RWPE2 (cell line): ENCODE measurements around the gene IL31RA.

Experiments used
- ATAC-seq: fragments of 200-7000 bp; cut with Tn5 transposase; 3 replicates; pipeline ENCODE4 v1.9.1; 2021; ENCODE audit warnings: low read depth
- DNase-seq: peaks from one replicate; pipeline ENCODE4 v3.0.0-alpha.2; 2020; ENCODE audit warnings: low spot score
- H3K27ac ChIP-seq: fragments of 450-650 bp; 2 replicates; pipeline ENCODE4 v1.5.1; 2017; ENCODE audit warnings: mild to moderate bottlenecking; ENCODE audit not compliant: poor library complexity, severe bottlenecking
- H3K27me3 ChIP-seq: fragments of 250-450 bp; sonication (Bioruptor Pico); 2 replicates; pipeline ENCODE4 v1.5.1; 2021; ENCODE audit warnings: mild to moderate bottlenecking, moderate library complexity; ENCODE audit not compliant: insufficient read depth, poor library complexity, severe bottlenecking
- H3K36me3 ChIP-seq: fragments of 250-450 bp; sonication (Bioruptor Pico); 2 replicates; pipeline ENCODE4 v1.5.1; 2020; ENCODE audit warnings: low read depth, mild to moderate bottlenecking, moderate library complexity
- H3K4me1 ChIP-seq: fragments of 250-450 bp; sonication (Bioruptor Pico); 2 replicates; pipeline ENCODE4 v1.5.1; 2021; ENCODE audit warnings: mild to moderate bottlenecking, moderate library complexity; ENCODE audit not compliant: insufficient read depth, poor library complexity, severe bottlenecking
- H3K4me3 ChIP-seq: fragments of 250-450 bp; sonication (Bioruptor Pico); 2 replicates; pipeline ENCODE4 v1.5.1; 2021; ENCODE audit warnings: mild to moderate bottlenecking, moderate library complexity; ENCODE audit not compliant: severe bottlenecking
- H3K9me3 ChIP-seq: fragments of 250-450 bp; sonication (Bioruptor Pico); 2 replicates; pipeline ENCODE4 v1.5.1; 2021; ENCODE audit warnings: mild to moderate bottlenecking, moderate library complexity; ENCODE audit not compliant: severe bottlenecking
- TF ChIP-seq, protein P1 (sequence below): fragments of 450-650 bp; IDR thresholded peaks from one replicate; pipeline ENCODE4 v1.5.1; 2017; ENCODE audit warnings: mild to moderate bottlenecking, moderate library complexity; ENCODE audit not compliant: poor library complexity, severe bottlenecking

The IL31RA gene

DNA sequence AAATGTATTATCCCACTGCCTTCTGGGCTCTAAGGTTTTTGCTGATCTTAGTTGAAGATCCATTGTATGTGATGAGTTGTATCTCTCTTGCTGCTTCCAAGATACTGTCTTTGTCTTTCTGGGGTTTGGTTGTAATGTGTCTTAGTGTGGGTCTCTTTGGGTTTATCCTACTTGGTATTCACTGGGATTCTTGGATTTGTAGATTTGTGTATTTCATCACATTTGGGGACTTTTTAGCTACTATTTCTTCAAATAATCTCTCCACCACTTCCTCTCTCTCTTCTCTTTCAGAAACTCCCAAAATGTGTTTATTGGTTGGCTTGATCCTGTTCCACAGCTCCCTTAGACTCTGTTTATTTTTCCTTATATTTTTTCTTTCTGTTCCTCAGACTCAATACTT, 26.5 kb downstream of the IL31RA start:
- H3K4me3 ChIP-seq: no peak overlapping the region
- peaks cover 4% of the 10 kb centered on the region for H3K9me3 ChIP-seq
- no peaks in the 10 kb centered on the region for H3K27me3 ChIP-seq
- DNase-seq (no peak), ATAC-seq (no peak)
- H3K27ac ChIP-seq: no peak overlapping the region
- TF ChIP-seq, protein P1, sequence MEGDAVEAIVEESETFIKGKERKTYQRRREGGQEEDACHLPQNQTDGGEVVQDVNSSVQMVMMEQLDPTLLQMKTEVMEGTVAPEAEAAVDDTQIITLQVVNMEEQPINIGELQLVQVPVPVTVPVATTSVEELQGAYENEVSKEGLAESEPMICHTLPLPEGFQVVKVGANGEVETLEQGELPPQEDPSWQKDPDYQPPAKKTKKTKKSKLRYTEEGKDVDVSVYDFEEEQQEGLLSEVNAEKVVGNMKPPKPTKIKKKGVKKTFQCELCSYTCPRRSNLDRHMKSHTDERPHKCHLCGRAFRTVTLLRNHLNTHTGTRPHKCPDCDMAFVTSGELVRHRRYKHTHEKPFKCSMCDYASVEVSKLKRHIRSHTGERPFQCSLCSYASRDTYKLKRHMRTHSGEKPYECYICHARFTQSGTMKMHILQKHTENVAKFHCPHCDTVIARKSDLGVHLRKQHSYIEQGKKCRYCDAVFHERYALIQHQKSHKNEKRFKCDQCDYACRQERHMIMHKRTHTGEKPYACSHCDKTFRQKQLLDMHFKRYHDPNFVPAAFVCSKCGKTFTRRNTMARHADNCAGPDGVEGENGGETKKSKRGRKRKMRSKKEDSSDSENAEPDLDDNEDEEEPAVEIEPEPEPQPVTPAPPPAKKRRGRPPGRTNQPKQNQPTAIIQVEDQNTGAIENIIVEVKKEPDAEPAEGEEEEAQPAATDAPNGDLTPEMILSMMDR: no peak
- H3K36me3 ChIP-seq: no peaks in the 10 kb centered on the region
- no peaks in the 10 kb centered on the region for H3K4me1 ChIP-seq

DNA sequence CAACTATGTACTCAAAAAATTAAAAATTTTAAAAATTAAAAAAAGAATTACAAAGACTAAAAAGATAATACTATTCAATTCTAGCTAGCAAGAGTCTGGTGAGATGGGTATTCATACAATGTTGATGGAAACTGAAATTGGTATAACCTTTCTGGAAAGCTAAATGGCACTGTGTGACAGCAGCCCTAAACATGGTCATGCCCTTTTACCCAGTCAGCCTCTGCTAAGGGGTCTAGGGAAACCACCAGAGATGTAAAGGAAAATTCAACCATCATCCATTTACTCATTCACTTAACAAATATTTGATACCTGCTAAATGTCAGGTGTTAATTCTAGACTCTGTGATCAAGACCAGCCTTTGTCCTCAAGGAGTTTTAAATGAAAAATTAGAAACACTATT, 29.3 kb downstream of the IL31RA start:
- no peak overlapping the region for H3K27ac ChIP-seq
- H3K4me1 ChIP-seq: no peaks in the 10 kb centered on the region
- TF ChIP-seq, protein P1: no peak
- ATAC-seq (no peak), DNase-seq (no peak)
- H3K9me3 ChIP-seq: peaks cover 4% of the 10 kb centered on the region
- H3K4me3 ChIP-seq: no peak overlapping the region
- H3K27me3 ChIP-seq: no peaks in the 10 kb centered on the region
- H3K36me3 ChIP-seq: no peaks in the 10 kb centered on the region; the same call in 1 of the 2 replicates

DNA sequence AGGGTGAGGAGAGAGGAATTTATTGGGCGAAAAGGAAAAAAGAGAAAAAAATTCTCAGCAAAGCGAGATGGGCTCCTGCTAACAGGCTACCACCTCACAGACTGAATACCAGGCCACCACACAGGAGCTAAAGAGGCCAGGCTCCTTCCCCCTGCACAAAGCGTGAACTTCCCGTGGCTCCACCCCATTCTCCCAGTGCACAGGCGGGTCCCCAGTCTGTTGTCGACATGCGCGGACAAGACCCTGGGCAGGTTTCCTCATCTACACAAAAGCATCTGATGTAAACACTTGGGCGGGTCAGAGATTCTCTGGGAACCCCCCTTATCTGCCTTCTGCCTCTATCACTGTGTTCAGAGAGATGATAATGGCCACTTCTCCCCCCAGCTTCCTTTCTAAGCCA, 34.2 kb downstream of the IL31RA start:
- no peak for DNase-seq
- Histone ChIP-seq H3K36me3 (no peaks in the 10 kb centered on the region; the same call in 1 of the 2 replicates), H3K9me3 (no peaks in the 10 kb centered on the region), H3K27me3 (no peaks in the 10 kb centered on the region), H3K27ac (no peak overlapping the region), H3K4me3 (no peak overlapping the region), H3K4me1 (no peaks in the 10 kb centered on the region)
- ATAC-seq: no peak
- TF ChIP-seq, protein P1: no peak

DNA sequence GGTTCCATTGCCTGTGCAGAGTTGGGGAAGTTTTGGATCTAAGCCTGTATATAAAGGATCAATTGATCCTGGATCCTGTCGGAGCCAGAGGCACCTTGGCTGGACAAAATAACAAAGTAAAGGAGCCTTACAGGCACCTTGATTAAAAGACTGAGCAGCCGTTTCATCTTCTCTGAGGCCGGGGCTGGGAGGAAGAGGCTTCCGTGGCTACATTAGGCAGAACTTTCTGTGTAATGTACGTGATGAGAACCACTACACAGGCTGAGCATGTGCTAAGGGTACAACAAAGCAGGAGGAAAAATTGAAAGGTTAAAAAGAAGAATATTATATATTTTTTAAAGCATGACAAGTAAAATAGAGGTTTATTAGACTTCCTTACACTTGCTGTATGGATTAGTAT, 37.0 kb downstream of the IL31RA start:
- H3K27me3 ChIP-seq: no peaks in the 10 kb centered on the region
- H3K36me3 ChIP-seq: no peaks in the 10 kb centered on the region; the same call in 1 of the 2 replicates
- DNase-seq: no peak
- no peak for ATAC-seq
- TF ChIP-seq, protein P1: no peak
- no peaks in the 10 kb centered on the region for H3K9me3 ChIP-seq
- H3K4me1 ChIP-seq: no peaks in the 10 kb centered on the region
- H3K27ac ChIP-seq: no peak overlapping the region
- H3K4me3 ChIP-seq: no peak overlapping the region

DNA sequence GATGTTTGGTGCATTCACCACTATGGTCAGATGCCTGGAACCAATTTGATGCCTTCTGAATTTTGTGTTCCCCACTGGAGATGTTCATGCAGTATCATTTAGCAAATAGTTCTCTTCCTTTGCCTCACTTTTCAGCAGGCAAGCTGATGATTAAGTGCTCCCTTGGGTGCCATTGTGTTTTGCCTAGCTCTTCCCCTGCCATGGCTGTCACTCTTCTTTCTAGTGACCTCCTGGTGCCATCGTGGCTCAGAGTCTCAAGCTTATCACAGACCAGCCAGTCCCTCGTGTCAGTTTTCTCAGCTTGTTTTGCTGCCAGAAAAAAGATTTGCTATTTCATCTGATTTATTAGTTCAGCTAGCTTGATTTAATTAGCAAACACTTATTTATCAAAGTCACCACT, 41.3 kb downstream of the IL31RA start:
- H3K9me3 ChIP-seq: no peaks in the 10 kb centered on the region
- ATAC-seq (no peak), DNase-seq (no peak)
- no peaks in the 10 kb centered on the region for H3K36me3 ChIP-seq
- H3K27ac ChIP-seq: no peak overlapping the region
- TF ChIP-seq, protein P1: no peak
- H3K4me3 ChIP-seq: no peak overlapping the region
- H3K27me3 ChIP-seq: no peaks in the 10 kb centered on the region
- no peaks in the 10 kb centered on the region for H3K4me1 ChIP-seq
